IMR-90 (cell line): ENCODE data around the gene DOCK6. TPM values are rescaled to one million over a fixed set of nuclear protein-coding genes. Genes with fewer than 3 reads are reported as not detected.

Source experiments
- ATAC-seq: fragments of 200-7000 bp; cut with Tn5 transposase; 2 replicates; pipeline ENCODE4 v1.9.1; 2020; ENCODE audit warnings: low read depth, mild to moderate bottlenecking, moderate library complexity
- BruUV-seq: library from RNA; stranded (reverse); fragments of 400-500 nt; replicated peaks from 2 replicates; lab custom pipeline; 2021; lab: Mats Ljungman, UMichigan
- CTCF ChIA-PET: fragments of 300-600 bp; formaldehyde crosslinking; extraction: SDS; loops from one replicate; lab custom pipeline; 2021; ENCODE audit warnings: antibody characterized with exemption; lab: Yijun Ruan, JAX
- POLR2A ChIA-PET: fragments of 300-600 bp; sonication (Branson Sonifier 250); formaldehyde crosslinking; loops from one replicate; lab custom pipeline; 2022; ENCODE audit warnings: antibody characterized with exemption; ENCODE audit not compliant: unreplicated experiment; lab: Charles Lee
- DNase-seq: peaks from one replicate; pipeline ENCODE4 v3.0.0; 2013
- H2AFZ ChIP-seq: replicated peaks from 2 replicates; pipeline ENCODE3; 2013; ENCODE audit warnings: low read length, mild to moderate bottlenecking; ENCODE audit not compliant: poor library complexity
- H2AK5ac ChIP-seq: 2 replicates; pipeline ENCODE4 v1.6.1; 2013; ENCODE audit warnings: low read depth, low read length, inconsistent platforms
- H2AK9ac ChIP-seq: replicated peaks from 2 replicates; pipeline ENCODE3; 2013; ENCODE audit warnings: mild to moderate bottlenecking, low read depth, low read length, moderate library complexity; ENCODE audit not compliant: poor library complexity
- H2BK120ac ChIP-seq: 2 replicates; pipeline ENCODE4 v1.6.1; 2013; ENCODE audit warnings: low read depth, low read length, inconsistent platforms
- H2BK15ac ChIP-seq: 3 replicates; pipeline ENCODE4 v1.6.1; 2013; ENCODE audit warnings: low read depth, low read length, inconsistent platforms
- H2BK20ac ChIP-seq: 2 replicates; pipeline ENCODE4 v1.6.1; 2013; ENCODE audit warnings: low read depth, mild to moderate bottlenecking, inconsistent platforms, low read length, moderate library complexity
- H2BK5ac ChIP-seq: 2 replicates; pipeline ENCODE4 v1.6.1; 2013; ENCODE audit warnings: mild to moderate bottlenecking, low read depth, low read length, inconsistent platforms; ENCODE audit not compliant: poor library complexity, severe bottlenecking
- H3K14ac ChIP-seq: replicated peaks from 2 replicates; pipeline ENCODE4 v1.6.1; 2013; ENCODE audit warnings: low read depth, low read length, inconsistent platforms
- H3K18ac ChIP-seq: 2 replicates; pipeline ENCODE4 v1.6.1; 2013; ENCODE audit warnings: low read depth, low read length, control low read depth
- H3K23ac ChIP-seq: 2 replicates; pipeline ENCODE4 v1.6.1; 2013; ENCODE audit warnings: low read depth, low read length, inconsistent platforms
- H3K27ac ChIP-seq: 2 replicates; pipeline ENCODE4 v1.5.1; 2013; ENCODE audit warnings: mild to moderate bottlenecking, control low read depth, low read length; ENCODE audit not compliant: insufficient read depth
- H3K27me3 ChIP-seq: 2 replicates; pipeline ENCODE4 v1.6.1; 2013; ENCODE audit warnings: low read length; ENCODE audit not compliant: control insufficient read depth, insufficient read depth
- H3K36me3 ChIP-seq: 2 replicates; pipeline ENCODE4 v1.6.1; 2013; ENCODE audit warnings: low read length, mixed read lengths; ENCODE audit not compliant: control insufficient read depth, insufficient read depth
- H3K4ac ChIP-seq: 2 replicates; pipeline ENCODE4 v1.6.1; 2013; ENCODE audit warnings: low read depth, low read length, inconsistent platforms
- H3K4me1 ChIP-seq: 2 replicates; pipeline ENCODE4 v1.6.1; 2013; ENCODE audit warnings: low read length, mixed read lengths; ENCODE audit not compliant: control insufficient read depth, insufficient read depth
- H3K4me2 ChIP-seq: 2 replicates; pipeline ENCODE4 v1.6.1; 2013; ENCODE audit warnings: low read depth, mild to moderate bottlenecking, control low read depth, low read length, moderate library complexity
- H3K4me3 ChIP-seq: 2 replicates; pipeline ENCODE4 v1.5.1; 2013; ENCODE audit warnings: low read depth, mild to moderate bottlenecking, control low read depth, low read length, moderate library complexity; ENCODE audit not compliant: insufficient read depth
- H3K56ac ChIP-seq: 2 replicates; pipeline ENCODE4 v1.6.1; 2013; ENCODE audit warnings: low read length, inconsistent platforms; ENCODE audit not compliant: insufficient read depth; ENCODE audit errors: extremely low read depth
- H3K79me1 ChIP-seq, 2 experiments: 2 replicates each; pipeline ENCODE4 v1.6.1; 2013; ENCODE audit warnings: low read length in 2 of 2, inconsistent platforms in 1 of 2, low read depth in 1 of 2
- H3K9ac ChIP-seq: 2 replicates; pipeline ENCODE4 v1.6.1; 2013; ENCODE audit warnings: low read depth, low read length, control low read depth
- H3K9me1 ChIP-seq: 2 replicates; pipeline ENCODE4 v1.6.1; 2013; ENCODE audit warnings: low read length, inconsistent platforms; ENCODE audit not compliant: insufficient read depth
- H3K9me3 ChIP-seq: 2 replicates; pipeline ENCODE4 v1.6.1; 2013; ENCODE audit warnings: low read length; ENCODE audit not compliant: control insufficient read depth, insufficient read depth
- H4K20me1 ChIP-seq: 2 replicates; pipeline ENCODE4 v1.6.1; 2013; ENCODE audit warnings: low read length, inconsistent platforms; ENCODE audit not compliant: insufficient read depth
- H4K5ac ChIP-seq: 2 replicates; pipeline ENCODE4 v1.6.1; 2013; ENCODE audit warnings: mild to moderate bottlenecking, low read depth, low read length, control low read depth
- H4K8ac ChIP-seq, 2 experiments: 2 replicates each; pipeline ENCODE4 v1.6.1; 2013; ENCODE audit warnings: low read depth in 2 of 2, low read length in 2 of 2, control low read depth in 1 of 2, inconsistent platforms in 1 of 2
- H4K91ac ChIP-seq: 2 replicates; pipeline ENCODE4 v1.6.1; 2013; ENCODE audit warnings: low read depth, low read length, inconsistent platforms; ENCODE audit not compliant: insufficient read depth
- BHLHE40 ChIP-seq: fragments of 150-350 bp; IDR thresholded peaks from 2 replicates; pipeline ENCODE4 v1.6.1; 2016; ENCODE audit warnings: mild to moderate bottlenecking, low read depth, low read length
- CEBPB ChIP-seq: IDR thresholded peaks from 2 replicates; pipeline ENCODE4 v1.6.1; 2012; ENCODE audit warnings: low read depth, low read length, improper control_type of control experiment
- CHD1 ChIP-seq: IDR thresholded peaks from 2 replicates; pipeline ENCODE4 v1.6.1; 2012; ENCODE audit warnings: low read depth, low read length, improper control_type of control experiment
- CTCF ChIP-seq: conservative IDR thresholded peaks from 2 replicates; pipeline ENCODE4 v1.5.1; 2012; ENCODE audit warnings: mild to moderate bottlenecking, low read depth, low read length, improper control_type of control experiment
- FOS ChIP-seq: fragments of 150-350 bp; IDR thresholded peaks from 2 replicates; pipeline ENCODE4 v1.6.1; 2016; ENCODE audit warnings: low read depth, low read length
- MAFK ChIP-seq: IDR thresholded peaks from 2 replicates; pipeline ENCODE4 v1.6.1; 2012; ENCODE audit warnings: low read depth, low read length, improper control_type of control experiment
- MXI1 ChIP-seq: IDR thresholded peaks from 2 replicates; pipeline ENCODE4 v1.6.1; 2012; ENCODE audit warnings: low read depth, mild to moderate bottlenecking, low read length, moderate library complexity, borderline replicate concordance
- NFE2L2 ChIP-seq: fragments of 150-350 bp; IDR thresholded peaks from 2 replicates; pipeline ENCODE4 v1.6.1; 2016; ENCODE audit warnings: low read depth, mild to moderate bottlenecking, low read length
- POLR2A ChIP-seq: IDR thresholded peaks from 2 replicates; pipeline ENCODE4 v1.6.1; 2012; ENCODE audit warnings: mild to moderate bottlenecking, low read depth, low read length
- RAD21 ChIP-seq: IDR thresholded peaks from 2 replicates; pipeline ENCODE4 v1.6.1; 2012; ENCODE audit warnings: low read length, improper control_type of control experiment
- RCOR1 ChIP-seq: IDR thresholded peaks from 2 replicates; pipeline ENCODE4 v1.6.1; 2012; ENCODE audit warnings: mild to moderate bottlenecking, low read length, improper control_type of control experiment; ENCODE audit not compliant: insufficient replicate concordance
- USF2 ChIP-seq: fragments of 150-350 bp; IDR thresholded peaks from 2 replicates; pipeline ENCODE4 v1.6.1; 2017; ENCODE audit warnings: mild to moderate bottlenecking, antibody characterized with exemption, low read length, low read depth
- WGBS, 2 experiments: methylation state at CpG; one replicate each; pipeline versions ENCODE4 v1.1.5 to v1.1.7; 2013; ENCODE audit warnings: missing lambda C conversion rate in 2 of 2; ENCODE audit not compliant: insufficient read length in 1 of 2; ENCODE audit errors: extremely low coverage in 2 of 2; 5-methylcytosine and 5-hydroxymethylcytosine counted together
- dilution Hi-C: fragments of 300-500 bp; cut with HindIII; formaldehyde crosslinking; loops from one replicate; pipeline ENCODE4 v1.14.3; 2018; ENCODE audit warnings: low sequenced_read_pairs; ENCODE audit not compliant: unreplicated experiment
- in situ Hi-C: fragments of 300-500 bp; cut with MboI; formaldehyde crosslinking; loops from 3 replicates; pipeline ENCODE4 v1.14.3; 2019; ENCODE audit warnings: low sequenced_read_pairs, inconsistent platforms, mixed read lengths
- intact Hi-C: fragments of 100-400 bp; cut with micrococcal nuclease; formaldehyde crosslinking; loops from 2 replicates; pipeline ENCODE4 v1.10.0; 2022
- polyA plus RNA-seq, 3 experiments: library from polyadenylated mRNA; depleted of rRNA; stranded (reverse); fragments of >200 nt; gene quantifications; 2 replicates each; pipeline ENCODE4 v1.2.3, GENCODE V29; 2012; ENCODE audit warnings: low replicate concordance in 1 of 3
- total RNA-seq: library from RNA; depleted of rRNA; stranded (reverse); fragments of >200 nt; gene quantifications from 2 replicates; pipeline ENCODE4 v1.2.3, GENCODE V29; 2012

DOCK6 gene
- total and polyA plus RNA-seq, 2 of the 4 experiments (the other 2 are of a cell fraction) = 5.0 to 18.4 TPM

GRCh38 chr19:11254666-11255065 lies 7.7 kb downstream of the DOCK6 start:
- peaks cover 2% of the 10 kb centered on the region; the same call in 1 of the 2 replicates for H3K4me1 ChIP-seq
- H2AK5ac ChIP-seq = no peak overlapping the region
- H4K5ac ChIP-seq = no peak overlapping the region
- DNase-seq (no peak), ATAC-seq (no peak)
- H3K14ac ChIP-seq = no peak overlapping the region
- H3K23ac ChIP-seq = no peak overlapping the region
- TF ChIP-seq RAD21 (no peak), NFE2L2 (no peak), CTCF (no peak), BHLHE40 (no peak), RCOR1 (no peak), CEBPB (no peak), POLR2A (no peak), MXI1 (no peak), CHD1 (no peak), USF2 (no peak), MAFK (no peak), FOS (no peak)
- no peak overlapping the region for H3K4me2 ChIP-seq
- H3K4me3 ChIP-seq = no peak overlapping the region
- 100% methylated on average over 2 of the region's 5 CpGs; no CpG with 5 or more reads in 1 of the 2 experiments for WGBS, 2 experiments
- no peak overlapping the region for H4K91ac ChIP-seq
- H3K56ac ChIP-seq = no peak overlapping the region
- H2BK5ac ChIP-seq = no peak overlapping the region
- no peak overlapping the region for H2BK20ac ChIP-seq
- no peaks in the 10 kb centered on the region for H3K27me3 ChIP-seq
- H3K36me3 ChIP-seq = peaks cover 18% of the 10 kb centered on the region
- dilution Hi-C loops (no loop called here), intact Hi-C loops (no loop called here), in situ Hi-C loops (no loop called here)
- no peak overlapping the region for H2AFZ ChIP-seq
- no peak overlapping the region for H2BK120ac ChIP-seq
- no peaks in the 10 kb centered on the region; the same call in 1 of the 2 replicates for H4K20me1 ChIP-seq
- no peak overlapping the region for H2BK15ac ChIP-seq
- no peak overlapping the region for H4K8ac ChIP-seq
- no peak overlapping the region for H3K27ac ChIP-seq
- H3K18ac ChIP-seq = no peak overlapping the region
- ChIA-PET CTCF (interaction anchor here (0.8 kb wide), 1 partner anchor 86 kb away, joined by 4 read pairs; no protein-coding TSS in a partner anchor), POLR2A (no interaction called here)
- H3K9ac ChIP-seq = no peak overlapping the region
- no peak overlapping the region for H2AK9ac ChIP-seq
- BruUV-seq = no TSS peak
- no peaks in the 10 kb centered on the region for H3K9me1 ChIP-seq
- peaks cover 3 to 4% of the 10 kb centered on the region in 2 experiments; a peak in 2 of 4 replicates for H3K79me1 ChIP-seq
- H3K4ac ChIP-seq = no peak overlapping the region
- H3K9me3 ChIP-seq = no peaks in the 10 kb centered on the region
